Measurements from ENCODE around the gene GUCA2B. TPM values are rescaled to one million over a fixed set of nuclear protein-coding genes. Genes with fewer than 3 reads are reported as not detected.

The GUCA2B gene
- total RNA-seq, 4 donors from 2014 or later = 1.0 TPM; not detected in 3

GRCh38 chr1:42142894-42143675 is 10.1 kb upstream of the GUCA2B start:
- Histone ChIP-seq H3K27me3 (peaks cover 7 to 28% (median 21%) of the 10 kb centered on the region in 3 donors), H3K4me1 (no peaks in the 10 kb centered on the region), H3K36me3 (no peaks in the 10 kb centered on the region), H3K9me3 (no peaks in the 10 kb centered on the region), H3K4me3 (no peak overlapping the region), H3K27ac (no peak overlapping the region)
- in situ Hi-C loops (cut with MboI; ENCODE audit: low sequenced_read_pairs in 4 of 4) (loop anchor here in 1 of 4 donors (25.0 kb wide), 2 partner anchors 594 to 919 kb away; partner anchors contain the start of gene CLDN19), intact Hi-C loops (cut with DNase I; ENCODE audit: low total_unique reads) (loop anchor here (10.0 kb wide), 2 partner anchors 602 to 932 kb away; partner anchors contain the start of gene CLDN19)
- DNase-seq = no peak
- no peak for ATAC-seq
- TF ChIP-seq POLR2A (IDR thresholded peaks at IDR 0.05) = no peak
- no peak for TF ChIP-seq CTCF (IDR thresholded peaks at IDR 0.05 in 4 of 5, conservative IDR thresholded peaks at IDR 0.05 in 1 of 5)

- TF ChIP-seq POLR2A (IDR thresholded peaks at IDR 0.05) (no peak), CTCF (IDR thresholded peaks at IDR 0.05 in 4 of 5, conservative IDR thresholded peaks at IDR 0.05 in 1 of 5) (no peak)
- H3K27ac ChIP-seq = no peak overlapping the region
- in situ Hi-C loops (cut with MboI; ENCODE audit: low sequenced_read_pairs in 4 of 4) (loop anchor here in 1 of 4 donors (25.0 kb wide), 2 partner anchors 593 to 918 kb away; partner anchors contain the start of gene CLDN19), intact Hi-C loops (cut with DNase I; ENCODE audit: low total_unique reads) (loop anchor here (10.0 kb wide), 2 partner anchors 601 to 931 kb away; partner anchors contain the start of gene CLDN19)
- ATAC-seq = no peak
- no peaks in the 10 kb centered on the region for H3K9me3 ChIP-seq
- H3K27me3 ChIP-seq = peaks cover 7 to 28% (median 21%) of the 10 kb centered on the region in 3 donors
- H3K4me3 ChIP-seq = no peak overlapping the region
- H3K4me1 ChIP-seq = no peaks in the 10 kb centered on the region
- no peak for DNase-seq
- no peaks in the 10 kb centered on the region for H3K36me3 ChIP-seq
Observed at GRCh38 chr1:42143896-42144710, 9.1 kb upstream of the GUCA2B start.

- H3K27ac ChIP-seq = no peak overlapping the region
- H3K4me3 ChIP-seq = no peak overlapping the region
- H3K9me3 ChIP-seq = no peaks in the 10 kb centered on the region
- TF ChIP-seq POLR2A (IDR thresholded peaks at IDR 0.05) (no peak), CTCF (IDR thresholded peaks at IDR 0.05 in 4 of 5, conservative IDR thresholded peaks at IDR 0.05 in 1 of 5) (no peak)
- ATAC-seq (no peak), DNase-seq (no peak)
- H3K36me3 ChIP-seq = no peaks in the 10 kb centered on the region
- H3K27me3 ChIP-seq = peaks cover 7 to 28% (median 21%) of the 10 kb centered on the region in 3 donors
- H3K4me1 ChIP-seq = no peaks in the 10 kb centered on the region
- in situ Hi-C loops (cut with MboI; ENCODE audit: low sequenced_read_pairs in 4 of 4) (loop anchor here in 1 of 4 donors (25.0 kb wide), 2 partner anchors 592 to 917 kb away; partner anchors contain the start of gene CLDN19), intact Hi-C loops (cut with DNase I; ENCODE audit: low total_unique reads) (loop anchor here (10.0 kb wide), 2 partner anchors 600 to 930 kb away; partner anchors contain the start of gene CLDN19)
Observed at GRCh38 chr1:42144711-42145388, 8.4 kb upstream of the GUCA2B start.

GRCh38 chr1:42145389-42145716 is 7.9 kb upstream of the GUCA2B start:
- in situ Hi-C loops (cut with MboI; ENCODE audit: low sequenced_read_pairs in 4 of 4) = loop anchor here in 1 of 4 donors (25.0 kb wide), 2 partner anchors 592 to 917 kb away; partner anchors contain the start of gene CLDN19
- intact Hi-C loops (cut with DNase I; ENCODE audit: low total_unique reads) = loop anchor here (10.0 kb wide), 2 partner anchors 599 to 929 kb away; partner anchors contain the start of gene CLDN19
- no peaks in the 10 kb centered on the region for H3K36me3 ChIP-seq
- TF ChIP-seq CTCF (IDR thresholded peaks at IDR 0.05 in 4 of 5, conservative IDR thresholded peaks at IDR 0.05 in 1 of 5) = no peak
- no peak for TF ChIP-seq POLR2A (IDR thresholded peaks at IDR 0.05)
- no peaks in the 10 kb centered on the region for H3K4me1 ChIP-seq
- no peak overlapping the region for H3K27ac ChIP-seq
- no peaks in the 10 kb centered on the region for H3K9me3 ChIP-seq
- DNase-seq (no peak), ATAC-seq (no peak)
- H3K4me3 ChIP-seq = no peak overlapping the region
- H3K27me3 ChIP-seq = peaks cover 7 to 27% (median 21%) of the 10 kb centered on the region in 3 donors
